GM19372 (cell line): ENCODE data around the gene PSMB5.
"Not testable (repeated sequence)": the region's sequence is repeated elsewhere in the genome, so short reads cannot be mapped to it uniquely, and the experiment has no call there.

Source experiments
- ATAC-seq: cut with Tn5 transposase; IDR thresholded peaks from one replicate; pipeline ENCODE4 v1.9.1; 2021; ENCODE audit warnings: mild to moderate bottlenecking, low read depth, moderate library complexity; ENCODE audit not compliant: unreplicated experiment

PSMB5 gene

DNA sequence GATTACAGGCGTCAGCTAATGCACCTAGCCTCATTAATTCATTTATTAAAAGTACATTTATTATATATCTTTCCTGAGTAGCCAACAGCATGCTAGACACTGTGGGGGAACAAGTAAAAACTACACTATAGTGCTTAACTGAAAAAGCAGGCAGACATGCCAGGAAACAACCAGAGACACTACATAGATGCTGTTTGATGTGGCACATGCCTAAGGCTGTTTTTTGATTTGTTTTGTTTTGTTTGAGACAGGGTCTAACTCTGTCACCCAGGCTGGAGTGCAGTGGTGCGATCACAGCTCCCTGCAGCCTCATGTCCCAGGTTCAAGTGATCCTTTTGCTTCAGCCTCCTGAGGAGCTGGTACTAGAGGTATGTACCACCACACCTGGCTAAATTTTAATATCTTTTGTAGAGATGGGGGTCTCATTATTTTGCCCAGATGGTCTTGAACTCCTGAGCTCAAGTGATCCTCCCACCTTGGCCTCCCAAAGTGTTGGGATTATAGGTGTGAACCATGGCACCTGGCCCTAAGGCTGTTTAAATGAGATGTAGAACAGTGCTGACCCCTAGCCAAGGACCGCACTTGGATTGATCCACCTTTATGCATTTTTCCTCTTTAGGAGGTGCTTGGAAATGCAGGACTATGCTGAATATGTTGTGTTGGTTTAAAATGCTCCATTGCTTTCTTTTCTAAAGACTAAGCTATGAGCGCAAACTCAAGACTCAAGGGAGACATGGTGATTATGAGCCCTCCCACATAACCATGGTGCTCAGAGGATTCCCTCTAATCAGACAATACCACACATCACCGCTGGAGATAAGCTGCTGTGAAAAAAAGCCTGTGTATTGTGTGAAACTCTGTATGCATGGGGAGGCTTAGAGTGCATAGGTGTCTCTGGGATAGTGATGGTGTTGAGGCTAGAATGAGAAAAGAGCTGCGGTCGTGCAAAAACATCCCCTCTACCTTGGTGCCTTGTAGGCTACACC is 14.3 kb downstream of the PSMB5 start:
- no peak for ATAC-seq

DNA sequence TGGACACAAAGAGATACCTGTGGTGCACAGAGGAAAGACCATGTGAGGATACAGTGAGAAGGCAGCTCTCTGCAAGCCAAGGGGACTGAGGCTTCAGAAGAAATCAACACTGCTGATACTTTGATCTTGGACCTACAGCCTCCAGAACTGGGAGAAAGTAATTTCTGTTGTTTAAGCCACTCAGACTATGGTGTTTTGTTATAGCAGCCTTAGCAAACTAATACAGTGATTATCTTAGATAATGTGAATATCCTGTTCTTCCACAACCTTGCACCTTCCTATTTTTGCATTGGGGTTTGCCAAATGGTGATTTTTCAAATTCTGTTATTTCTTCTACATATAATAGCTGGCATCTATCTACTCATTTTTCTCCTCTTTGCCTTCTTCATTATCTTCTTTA is 16.6 kb downstream of the PSMB5 start:
- no peak for ATAC-seq

DNA sequence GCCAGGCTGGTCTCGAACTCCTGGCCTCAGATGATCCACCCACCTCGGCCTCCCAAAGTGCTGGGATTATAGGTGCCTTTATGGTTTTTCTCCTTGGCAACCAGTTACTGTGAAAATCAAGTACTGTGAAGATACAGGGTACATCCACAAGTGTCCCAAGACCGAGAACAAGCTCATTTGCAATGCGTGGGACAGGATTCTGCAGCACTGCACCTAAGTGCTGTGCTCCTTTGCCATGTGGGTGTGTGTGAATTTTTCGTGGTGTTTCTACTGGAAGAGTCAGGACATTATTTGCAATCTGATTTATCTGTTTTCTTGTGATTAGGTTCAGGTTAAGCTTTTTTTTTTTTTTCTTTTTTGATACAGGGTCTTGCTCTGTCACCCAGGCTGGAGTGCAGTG is 17.6 kb downstream of the PSMB5 start:
- no peak for ATAC-seq

DNA sequence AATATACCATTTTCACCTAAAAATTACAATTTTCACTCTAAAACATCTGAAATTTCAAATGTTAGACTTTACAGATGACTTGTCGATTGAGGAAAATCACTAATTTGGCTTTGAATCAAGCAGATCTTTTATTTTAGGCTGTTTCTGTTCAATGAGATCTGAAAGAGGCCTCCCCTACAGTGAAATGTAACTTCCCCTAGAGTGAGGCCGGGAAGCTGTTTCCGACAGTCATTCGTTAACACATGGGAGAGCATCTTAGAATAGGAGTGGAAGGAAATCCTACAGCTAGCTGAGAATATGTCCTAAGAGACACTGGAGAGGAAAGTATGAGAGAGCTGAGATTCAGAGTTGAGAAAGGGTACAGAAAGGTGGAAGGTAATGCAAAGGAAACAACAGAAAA is 19.1 kb downstream of the PSMB5 start:
- no peak for ATAC-seq

DNA sequence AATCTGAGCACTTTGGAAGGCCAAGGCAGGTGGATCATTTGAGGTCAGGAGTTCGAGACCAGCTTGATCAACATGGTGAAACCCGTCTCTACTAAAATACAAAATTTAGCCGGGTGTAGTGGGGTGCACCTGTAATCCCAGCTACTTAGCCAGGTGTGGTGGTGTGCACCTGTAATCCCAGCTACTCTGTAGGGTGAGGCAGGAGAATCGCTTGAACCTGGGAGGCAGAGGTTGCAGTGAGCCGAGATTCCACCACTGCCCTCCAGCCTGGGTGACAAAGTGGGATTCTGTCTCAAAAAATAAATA is 21.0 kb downstream of the PSMB5 start:
- not testable (repeated sequence) for ATAC-seq

GRCh38 chr14:23013054-23013748 is 21.5 kb downstream of the PSMB5 start:
- no peak for ATAC-seq

DNA sequence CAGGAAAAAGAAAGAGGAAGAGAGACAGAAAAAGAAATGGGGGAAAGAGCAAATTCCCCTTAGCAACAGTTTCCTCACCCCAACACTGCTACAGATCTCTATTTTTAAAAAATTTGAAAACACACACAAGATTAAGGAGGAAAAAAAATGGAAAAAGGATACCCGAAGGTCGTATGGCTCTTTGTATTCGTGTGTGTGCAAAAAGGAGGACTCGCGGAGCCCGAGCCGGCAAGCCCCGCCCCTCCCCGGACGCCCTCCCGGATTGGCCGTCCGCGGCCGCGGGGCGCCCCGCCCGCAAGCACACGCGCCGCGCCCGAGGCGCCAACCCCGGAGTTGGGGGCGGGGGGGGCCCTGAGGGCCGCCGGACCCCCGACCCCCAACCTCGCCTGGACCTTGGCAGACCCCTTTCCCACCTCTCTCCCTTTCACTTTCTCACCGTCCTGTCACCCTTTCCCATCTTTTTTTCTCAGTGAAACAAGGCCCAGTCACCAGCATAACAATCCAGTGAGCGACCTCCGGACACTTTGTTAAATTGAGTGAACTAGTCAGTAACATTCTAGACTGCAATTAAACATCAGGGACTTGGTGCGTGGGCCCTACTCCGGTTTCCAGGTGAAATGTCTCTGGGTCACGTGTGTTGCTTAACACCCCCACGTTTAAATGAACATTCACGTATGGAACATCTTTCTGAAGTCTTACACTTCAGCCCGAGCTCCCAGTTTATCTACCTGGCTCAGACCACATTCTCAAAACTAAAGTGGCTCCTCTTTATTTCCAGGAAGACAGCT is 24.6 kb downstream of the PSMB5 start, which contains the start of gene C14orf93:
C14orf93 (minus strand) TSS at position 205 of the 788 bp plus-strand sequence. CDS start 11,120 bp downstream, outside the sequence.
- ATAC-seq: peak; percentile 40

- no peak for ATAC-seq
Observed at GRCh38 chr14:23009483-23009938, 25.2 kb downstream of the PSMB5 start.

GRCh38 chr14:23008831-23009230 is 25.9 kb downstream of the PSMB5 start:
- ATAC-seq: no peak

DNA sequence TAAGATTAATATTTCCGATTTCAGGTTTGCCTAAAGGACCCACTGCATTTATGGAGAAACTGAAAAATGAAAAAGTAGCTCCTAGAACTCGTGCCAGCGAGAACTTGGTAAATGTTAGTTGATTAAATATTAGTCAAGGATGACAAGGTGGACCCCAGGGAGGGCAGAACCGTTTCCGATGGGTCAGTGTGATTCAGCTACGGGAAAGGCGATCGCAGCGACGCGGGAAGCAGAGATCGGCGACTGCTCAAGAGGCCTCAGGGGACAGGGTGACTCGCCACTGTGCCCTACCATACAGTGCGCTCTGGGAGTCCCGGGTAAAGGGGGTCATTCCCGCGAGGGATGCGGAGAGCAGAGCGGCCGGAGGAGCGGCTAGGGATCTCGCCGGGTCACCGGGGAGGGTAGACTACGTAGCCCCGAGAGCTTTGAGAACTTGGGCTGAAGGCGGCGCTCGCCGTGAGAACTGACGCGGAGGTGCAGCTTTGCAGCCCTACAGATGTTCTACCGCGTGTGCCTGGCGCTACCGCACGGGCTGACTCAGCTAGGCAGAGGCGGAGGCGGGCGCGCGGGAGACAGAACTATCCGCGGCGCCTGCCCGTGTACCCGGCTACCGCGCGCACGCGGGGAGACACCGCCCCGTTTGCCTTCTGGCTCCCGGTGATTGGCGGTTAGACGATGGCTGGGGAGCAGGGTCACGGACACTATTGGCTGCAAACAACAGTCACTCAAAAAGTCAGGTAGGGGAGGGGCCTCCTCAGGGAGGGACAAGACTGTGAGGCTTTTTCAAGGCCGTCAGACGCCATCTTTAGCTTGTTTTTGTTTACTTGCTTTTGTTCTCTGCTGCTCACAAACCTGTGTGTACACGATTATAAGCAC is 27.9 kb downstream of the PSMB5 start:
- ATAC-seq: peak; percentile 88

DNA sequence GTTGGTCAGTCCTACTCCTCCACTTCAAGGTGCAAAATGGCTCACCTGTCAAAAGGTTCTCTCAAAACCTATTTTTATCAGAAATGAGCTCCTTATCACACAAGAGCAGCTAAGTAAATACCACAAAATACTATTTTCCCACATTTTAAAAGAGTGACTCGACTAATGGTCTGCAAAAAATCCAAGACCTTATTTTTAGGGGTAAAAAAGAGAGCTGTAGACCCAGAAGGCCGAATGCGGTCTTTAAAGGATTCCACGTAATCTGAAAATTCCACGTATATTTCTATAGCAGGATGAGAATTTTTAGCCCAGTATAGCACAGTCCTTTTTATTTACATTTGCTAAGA is 28.5 kb downstream of the PSMB5 start:
- no peak for ATAC-seq

GRCh38 chr14:23005451-23006187 is 29.1 kb downstream of the PSMB5 start:
- no peak for ATAC-seq

- not testable (repeated sequence) for ATAC-seq
Observed at GRCh38 chr14:23004274-23004673, 30.4 kb downstream of the PSMB5 start.

DNA sequence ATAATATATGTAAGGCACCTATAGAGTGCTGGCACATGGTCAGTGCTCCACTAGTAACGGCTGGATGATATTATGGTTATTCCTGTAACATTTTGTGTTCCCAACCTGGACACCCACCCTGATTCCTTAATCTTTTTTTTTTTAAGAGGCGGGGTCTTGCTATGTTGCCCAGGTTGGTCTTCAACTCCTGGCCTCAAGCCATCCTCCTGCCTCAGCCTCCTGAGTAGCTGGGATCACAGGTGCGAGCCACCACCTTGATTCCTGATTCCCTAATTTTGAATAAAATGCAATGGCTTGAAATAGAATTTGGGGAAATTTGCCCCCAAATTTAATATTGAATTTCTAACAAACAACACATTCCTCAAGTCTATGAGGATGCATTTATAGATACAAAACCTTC is 32.1 kb downstream of the PSMB5 start:
- ATAC-seq: no peak

DNA sequence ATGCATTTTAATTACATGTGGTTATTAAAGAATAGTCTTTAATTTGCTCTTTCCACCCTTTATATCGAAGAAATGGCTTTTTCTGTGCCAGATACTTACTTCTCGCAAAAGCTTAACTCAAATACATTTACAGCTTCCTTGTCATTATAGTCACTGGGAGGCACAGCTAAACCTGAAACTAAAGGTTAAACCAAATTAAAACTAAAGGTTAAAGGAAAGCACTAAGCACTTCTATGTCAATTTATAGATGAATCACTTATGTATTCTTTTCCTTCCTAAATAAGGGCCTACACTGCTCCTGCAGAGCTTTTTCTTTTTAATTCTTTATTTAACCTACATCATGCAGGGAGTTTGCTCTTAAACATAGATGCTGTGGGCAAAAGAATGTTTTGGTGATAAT is 33.8 kb downstream of the PSMB5 start:
- ATAC-seq: no peak

DNA sequence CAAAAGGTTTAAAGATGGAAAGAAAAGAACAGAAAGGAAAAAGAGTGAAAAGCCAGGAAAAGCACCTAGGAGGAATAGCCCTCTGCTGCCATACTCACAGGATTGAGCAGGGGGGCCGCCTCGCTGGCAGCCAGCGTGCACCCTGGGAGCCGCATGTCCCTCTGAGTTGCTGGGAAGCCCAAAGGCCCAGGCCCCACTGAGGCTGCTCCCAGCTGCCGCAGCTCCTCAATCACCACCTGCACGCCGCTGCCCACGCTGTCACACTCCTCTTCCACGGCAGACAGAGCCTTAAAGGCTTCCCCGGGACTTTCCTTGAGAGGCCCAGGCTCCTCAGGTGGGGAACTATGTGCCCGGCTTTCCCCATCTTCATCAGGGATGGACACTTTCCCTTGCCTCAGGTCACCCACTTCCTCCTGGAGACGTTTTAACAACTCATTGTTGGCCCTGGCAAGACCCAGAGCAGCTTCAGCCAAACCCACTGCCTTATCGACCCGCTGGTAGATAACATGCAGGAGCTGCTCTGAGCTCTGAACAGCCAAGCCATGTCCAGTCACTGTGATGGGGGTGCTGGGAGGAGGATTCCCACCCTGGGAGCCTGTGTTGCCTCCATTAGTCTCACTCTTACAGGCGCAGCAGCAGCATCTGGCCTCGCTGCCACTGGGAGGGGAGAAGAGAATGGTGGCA is 36.2 kb downstream of the PSMB5 start:
- ATAC-seq: no peak

DNA sequence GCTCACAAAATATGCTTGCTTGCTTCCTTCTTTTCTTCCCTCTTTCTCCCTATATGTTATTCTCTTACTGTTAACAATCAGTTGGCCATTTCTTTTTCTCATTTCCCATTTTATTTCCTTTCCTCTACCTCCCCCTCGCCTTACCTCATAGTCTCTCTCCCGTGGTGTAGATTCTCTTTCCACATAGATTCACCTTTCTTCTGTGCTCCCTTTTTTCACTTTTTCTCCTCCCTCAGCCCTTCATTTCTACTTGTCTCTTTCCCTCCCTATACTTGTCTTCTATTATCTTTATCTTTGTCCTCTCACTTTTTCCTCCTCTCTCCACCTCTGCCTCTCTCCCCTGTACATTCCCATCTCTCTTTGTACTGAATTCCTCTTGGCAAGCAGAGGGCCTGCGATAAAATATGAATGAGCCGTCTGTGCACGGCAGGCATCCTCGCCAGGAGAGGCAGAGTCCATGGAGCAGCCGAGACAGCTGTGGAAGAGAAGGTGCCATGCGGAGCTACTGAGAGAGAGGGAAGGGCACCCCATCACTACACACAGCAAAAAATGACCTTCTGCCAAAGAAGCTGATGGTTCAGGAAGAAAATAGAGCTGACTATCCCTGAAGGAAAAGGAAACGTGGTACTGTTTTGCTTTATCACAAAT is 36.9 kb downstream of the PSMB5 start:
- ATAC-seq: no peak
